Measurements from ENCODE around the gene PGPEP1. TPM values are rescaled to one million over a fixed set of nuclear protein-coding genes. Genes with fewer than 3 reads are reported as not detected.
"Not testable (repeated sequence)": the region's sequence is repeated elsewhere in the genome, so short reads cannot be mapped to it uniquely, and the experiment has no call there.

PGPEP1 gene
- total and polyA plus RNA-seq, 11 donors: 22.5 to 58.6 (median 43.6) TPM

DNA sequence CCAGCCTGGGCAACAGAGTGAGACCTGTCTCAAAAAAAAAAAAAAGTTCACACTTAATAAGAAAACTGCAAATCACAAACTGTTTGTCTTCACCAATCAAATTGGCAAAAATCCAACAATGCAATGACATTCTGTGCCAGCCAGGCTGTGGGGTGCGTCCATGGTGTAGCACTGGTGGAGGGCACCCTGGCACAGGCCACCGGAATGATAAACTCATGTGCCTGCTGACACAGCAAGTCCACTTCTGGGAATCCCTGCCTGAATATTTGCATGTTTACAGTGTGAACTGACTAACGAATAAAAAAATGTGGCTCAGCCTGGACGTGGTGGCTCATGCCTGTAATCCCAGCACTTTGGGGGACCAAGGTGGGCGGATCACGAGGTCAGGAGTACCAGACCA lies 58.6 kb downstream of the PGPEP1 start:
- no peaks in the 10 kb centered on the region for H3K9me3 ChIP-seq
- intact Hi-C loops (cut with DNase I): loop anchor here in 1 of 10 donors (10.0 kb wide), 1 partner anchor 124 kb away; the partner anchor contains the start of gene IQCN
- peaks cover 0 to 18% (median 0%) of the 10 kb centered on the region in 9 donors for H3K27me3 ChIP-seq
- TF ChIP-seq, protein P1, sequence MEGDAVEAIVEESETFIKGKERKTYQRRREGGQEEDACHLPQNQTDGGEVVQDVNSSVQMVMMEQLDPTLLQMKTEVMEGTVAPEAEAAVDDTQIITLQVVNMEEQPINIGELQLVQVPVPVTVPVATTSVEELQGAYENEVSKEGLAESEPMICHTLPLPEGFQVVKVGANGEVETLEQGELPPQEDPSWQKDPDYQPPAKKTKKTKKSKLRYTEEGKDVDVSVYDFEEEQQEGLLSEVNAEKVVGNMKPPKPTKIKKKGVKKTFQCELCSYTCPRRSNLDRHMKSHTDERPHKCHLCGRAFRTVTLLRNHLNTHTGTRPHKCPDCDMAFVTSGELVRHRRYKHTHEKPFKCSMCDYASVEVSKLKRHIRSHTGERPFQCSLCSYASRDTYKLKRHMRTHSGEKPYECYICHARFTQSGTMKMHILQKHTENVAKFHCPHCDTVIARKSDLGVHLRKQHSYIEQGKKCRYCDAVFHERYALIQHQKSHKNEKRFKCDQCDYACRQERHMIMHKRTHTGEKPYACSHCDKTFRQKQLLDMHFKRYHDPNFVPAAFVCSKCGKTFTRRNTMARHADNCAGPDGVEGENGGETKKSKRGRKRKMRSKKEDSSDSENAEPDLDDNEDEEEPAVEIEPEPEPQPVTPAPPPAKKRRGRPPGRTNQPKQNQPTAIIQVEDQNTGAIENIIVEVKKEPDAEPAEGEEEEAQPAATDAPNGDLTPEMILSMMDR (IDR thresholded peaks at IDR 0.05): no peak
- no peak for TF ChIP-seq POLR2A (IDR thresholded peaks at IDR 0.05)
- H3K4me1 ChIP-seq: peaks cover 0 to 53% (median 0%) of the 10 kb centered on the region in 12 donors
- no peak overlapping the region for H3K4me3 ChIP-seq
- peaks cover 0 to 7% (median 0%) of the 10 kb centered on the region in 9 donors for H3K36me3 ChIP-seq
- peak overlapping the region in 1 of 12 donors; percentile 74 for H3K27ac ChIP-seq
- 49 to 59% (median 57%) methylated on average over 6 of the region's 6 CpGs for WGBS, 4 donors
- DNase-seq (peak in 3 of 5 donors; percentile 28 to 61 (median 50)), ATAC-seq (peak in 2 of 4 donors; percentile 32 to 49)

DNA sequence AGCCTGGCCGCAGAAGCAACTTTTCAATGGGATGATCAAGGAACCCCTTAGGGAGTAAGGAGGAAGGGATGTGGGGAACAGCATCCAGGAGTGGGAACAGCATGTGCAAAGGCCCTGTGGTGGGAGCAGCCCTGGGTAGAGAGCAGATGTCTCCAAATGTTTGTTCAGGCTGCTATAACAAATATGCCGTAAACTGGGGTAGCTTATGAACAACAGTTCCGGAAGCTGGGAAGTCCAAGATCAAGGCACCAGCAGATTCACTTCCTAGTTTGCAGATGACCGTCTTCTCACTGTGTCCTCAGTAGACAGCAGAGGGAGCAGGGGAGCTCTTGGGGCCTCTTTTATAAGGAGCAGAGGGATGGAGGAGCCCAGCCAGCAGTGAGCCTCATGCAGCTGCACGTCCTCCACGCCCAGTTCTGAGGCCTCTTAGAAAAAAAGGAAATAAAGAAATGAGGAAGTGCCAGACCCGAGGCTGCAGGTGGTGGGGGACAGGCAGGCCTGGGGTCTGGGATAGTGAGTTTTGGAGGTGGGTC lies 61.2 kb downstream of the PGPEP1 start:
- no peak for TF ChIP-seq POLR2A (IDR thresholded peaks at IDR 0.05)
- TF ChIP-seq, protein P1 (IDR thresholded peaks at IDR 0.05): peak in 9 of 12 donors; percentile 11 to 41 (median 23)
- Histone ChIP-seq H3K27ac (peak overlapping the region in 1 of 12 donors; percentile 74), H3K27me3 (peaks cover 0 to 18% (median 0%) of the 10 kb centered on the region in 9 donors), H3K36me3 (no peaks in the 10 kb centered on the region), H3K9me3 (no peaks in the 10 kb centered on the region), H3K4me1 (peaks cover 0 to 53% (median 0%) of the 10 kb centered on the region in 12 donors), H3K4me3 (no peak overlapping the region)
- DNase-seq (peak in 3 of 5 donors; percentile 65 to 84 (median 72)), ATAC-seq (peak; percentile 81 to 90 (median 82))
- intact Hi-C loops (cut with DNase I): loop anchor here in 2 of 10 donors (5.0 to 10.0 kb wide), 2 partner anchors 139 to 147 kb away; a partner anchor contains a TSS
- WGBS, 4 donors: 45 to 63% (median 51%) methylated on average over 7 of the region's 7 CpGs

DNA sequence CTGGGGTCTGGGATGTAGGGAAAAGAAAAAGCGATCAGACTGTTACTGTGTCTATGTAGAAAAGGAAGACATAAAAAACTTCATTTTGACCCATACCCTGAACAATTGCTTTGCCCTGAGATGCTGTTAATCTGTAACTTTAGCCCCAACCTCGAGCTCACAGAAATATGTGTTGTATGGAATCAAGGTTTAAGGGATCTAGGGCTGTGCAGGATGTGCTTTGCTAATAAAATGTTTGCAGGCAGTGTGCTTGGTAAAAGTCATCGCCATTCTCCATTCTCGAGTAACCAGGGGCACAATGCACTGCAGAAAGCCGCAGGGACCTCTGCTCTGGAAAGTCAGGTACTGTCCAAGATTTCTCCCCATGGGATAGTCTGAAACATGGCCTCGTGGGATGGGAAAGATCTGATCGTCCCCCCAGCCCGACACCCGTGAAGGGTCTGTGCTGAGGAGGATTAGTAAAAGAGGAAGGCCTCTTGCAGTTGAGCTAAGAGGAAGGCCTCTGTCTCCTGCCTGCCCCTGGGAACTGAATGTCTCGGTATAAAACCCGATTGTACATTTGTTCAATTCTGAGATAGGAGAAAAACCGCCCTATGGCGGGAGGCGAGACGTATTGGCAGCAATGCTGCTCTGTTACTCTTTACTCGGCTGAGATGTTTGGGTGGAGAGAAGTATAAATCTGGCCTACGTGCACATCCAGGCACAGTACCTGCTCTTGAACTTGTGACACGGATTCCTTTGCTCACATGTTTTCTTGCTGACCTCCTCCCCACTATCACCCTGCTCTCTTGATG lies 62.3 kb downstream of the PGPEP1 start:
- not testable (repeated sequence) for H3K9me3 ChIP-seq, H3K36me3 ChIP-seq, ATAC-seq, H3K27me3 ChIP-seq, H3K4me3 ChIP-seq, DNase-seq
- WGBS, 4 donors: 78 to 86% (median 78%) methylated on average over 17 to 18 of the region's 18 CpGs
- Histone ChIP-seq H3K27ac (peak overlapping the region in 1 of 12 donors; percentile 74), H3K4me1 (peaks cover 0 to 46% (median 0%) of the 10 kb centered on the region in 12 donors)
- intact Hi-C loops (cut with DNase I): loop anchor here in 2 of 10 donors (5.0 to 10.0 kb wide), 2 partner anchors 140 to 148 kb away; a partner anchor contains a TSS

DNA sequence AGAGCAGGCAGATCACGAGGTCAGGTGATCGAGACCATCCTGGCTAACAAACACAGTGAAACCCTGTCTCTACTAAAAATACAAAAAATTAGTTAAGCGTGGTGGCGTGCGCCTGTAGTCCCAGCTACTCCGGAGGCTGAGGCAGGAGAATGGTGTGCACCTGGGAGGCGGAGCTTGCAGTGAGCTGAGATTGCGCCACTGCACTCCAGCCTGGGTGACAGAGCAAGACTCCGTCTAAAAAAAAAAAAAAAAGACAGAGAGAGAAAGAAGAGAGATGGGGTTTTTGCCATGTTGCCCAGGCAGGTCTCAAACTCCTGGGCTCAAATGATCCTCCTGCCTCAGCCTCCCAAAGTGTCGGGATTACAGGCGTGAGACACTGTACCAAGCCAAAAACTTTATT lies 65.4 kb downstream of the PGPEP1 start:
- intact Hi-C loops (cut with DNase I): loop anchor here in 1 of 10 donors (10.0 kb wide), 1 partner anchor 151 kb away; a partner anchor contains a TSS
- not testable (repeated sequence) for H3K36me3 ChIP-seq, DNase-seq, H3K4me3 ChIP-seq, H3K27me3 ChIP-seq, H3K27ac ChIP-seq, H3K9me3 ChIP-seq, ATAC-seq
- WGBS, 4 donors: 92 to 94% (median 93%) methylated on average over 11 of the region's 11 CpGs
- H3K4me1 ChIP-seq: peaks cover 0 to 15% (median 0%) of the 10 kb centered on the region in 12 donors

DNA sequence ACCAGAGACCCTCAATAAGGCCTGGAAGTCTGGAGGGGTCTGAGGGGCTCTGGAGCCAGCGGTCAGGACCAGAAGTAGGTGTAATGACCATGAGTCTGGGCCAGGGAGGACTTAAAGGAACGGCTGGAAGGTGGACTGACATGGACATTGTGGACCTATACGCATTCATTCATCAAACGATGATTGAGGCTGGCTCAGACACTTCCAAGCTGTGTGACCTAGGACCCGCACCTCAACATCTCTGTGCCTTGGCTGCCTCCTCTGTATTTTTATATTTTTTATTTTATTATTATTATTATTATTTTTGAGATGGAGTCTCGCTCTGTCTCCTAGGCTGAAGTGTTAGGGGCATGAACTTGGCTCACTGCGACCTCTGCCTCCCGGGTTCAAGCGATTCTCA lies 66.4 kb downstream of the PGPEP1 start:
- DNase-seq (no peak), ATAC-seq (no peak)
- Histone ChIP-seq H3K36me3 (no peaks in the 10 kb centered on the region), H3K4me1 (peaks cover 0 to 9% (median 0%) of the 10 kb centered on the region in 12 donors), H3K27me3 (no peaks in the 10 kb centered on the region), H3K27ac (no peak overlapping the region), H3K4me3 (no peak overlapping the region), H3K9me3 (no peaks in the 10 kb centered on the region)
- intact Hi-C loops (cut with DNase I): loop anchor here in 1 of 10 donors (10.0 kb wide), 1 partner anchor 152 kb away; a partner anchor contains a TSS
- WGBS, 4 donors: 90 to 94% (median 92%) methylated on average over 9 of the region's 9 CpGs
- TF ChIP-seq, protein P1 (IDR thresholded peaks at IDR 0.05): no peak
- TF ChIP-seq POLR2A (IDR thresholded peaks at IDR 0.05): no peak

Data from heart left ventricle (tissue), 16 donors.